Ovary (tissue), 9 donors: ENCODE results near the gene MOBP. TPM values are rescaled to one million over a fixed set of nuclear protein-coding genes. Genes with fewer than 3 reads are reported as not detected.

Experiments
- DNase-seq, 5 donors: peaks; one replicate each; pipeline ENCODE4 v3.0.0-alpha.2; 2019 to 2020
- H3K27ac ChIP-seq, 2 donors: fragments of 200-600 bp; one replicate each; pipeline versions ENCODE4 v1.5.1 to v1.8.0; 2019 to 2022
- H3K27me3 ChIP-seq: fragments of 200-600 bp; one replicate; pipeline ENCODE4 v1.8.0; 2022
- H3K36me3 ChIP-seq: fragments of 200-600 bp; sonication (generic); one replicate; pipeline ENCODE4 v1.5.1; 2019
- H3K4me1 ChIP-seq: one replicate; pipeline ENCODE4 v1.8.1; 2013; ENCODE audit warnings: mild to moderate bottlenecking, moderate library complexity; ENCODE audit not compliant: insufficient read depth
- H3K4me3 ChIP-seq: fragments of 200-600 bp; sonication (generic); one replicate; pipeline ENCODE4 v1.5.1; 2017
- H3K9me3 ChIP-seq, 2 donors: fragments of 200-600 bp in 1 of 2; sonication (generic) in 1 of 2; one replicate each; pipeline versions ENCODE4 v1.5.1 to v1.8.1; 2013 to 2019; ENCODE audit warnings: mild to moderate bottlenecking in 1 of 2, moderate library complexity in 1 of 2
- EP300 ChIP-seq: sonication (generic); formaldehyde crosslinking; IDR thresholded peaks from one replicate; pipeline ENCODE4 v1.6.1; 2017; ENCODE audit warnings: antibody characterized with exemption
- POLR2A ChIP-seq: fragments of 450-650 bp; IDR thresholded peaks from one replicate; pipeline ENCODE4 v1.6.1; 2017; ENCODE audit warnings: antibody characterized with exemption, mild to moderate bottlenecking, moderate library complexity
- WGBS, 3 donors: extraction: QIAGEN DNeasy Blood & Tissue Kit in 1 of 3; methylation state at CpG; one replicate each; pipeline versions ENCODE4 v1.1.5 to v1.1.7; 2013 to 2017; 5-methylcytosine and 5-hydroxymethylcytosine counted together
- intact Hi-C, 4 donors: fragments of 100-400 bp; cut with DNase I; formaldehyde crosslinking; loops; one replicate each; pipeline versions ENCODE4 v1.11.0 to v1.15.1; 2022 to 2023
- polyA plus RNA-seq, 2 donors: library from polyadenylated mRNA; stranded (reverse); fragments of 200-250 nt in 1 of 2; fragments of 350-450 nt in 1 of 2; fragmentation: Illumina TruSeq in 1 of 2; extraction: RNeasy Lipid Tissue Mini Kit (QIAGEN cat#74804) in 1 of 2; gene quantifications; one replicate each; pipeline ENCODE4 v1.2.3, GENCODE V29; 2013 to 2014
- total RNA-seq, 7 donors: library from RNA; depleted of rRNA in 2 of 7; stranded (reverse); fragments of >200 nt in 2 of 7; fragmentation: NEBNext Ultra II Directional in 3 of 7; extraction: Animal tissue kit (Norgen Biotek cat#: 25700) in 3 of 7; gene quantifications; one replicate each; pipeline versions ENCODE4 v1.1.0 to v1.2.4, GENCODE V29; 2016 to 2023
- TF ChIP-seq, protein P1 (sequence below), 3 donors: fragments of 450-650 bp in 2 of 3; fragments of 200-600 bp in 1 of 3; IDR thresholded peaks; one replicate each; pipeline versions ENCODE4 v1.5.1 to v1.8.0; 2016 to 2022; ENCODE audit warnings: antibody characterized with exemption in 3 of 3, mild to moderate bottlenecking in 1 of 3
- donor health status: DM: no; HTN: no; CAD: no; lungs with moderate emphysema.
- donor health status: DM: no; HTN: no; CAD: no.
- donor health status: Bipolar disorder and iron deficiency.
- donor health status: DM: yes; HTN: yes; CAD: no.
- donor health status: DM: no; HTN: no; CAD: no.
- donor health status: DM: yes; HTN: yes; CAD: no.

MOBP gene
- total and polyA plus RNA-seq, 9 donors, result 0.07 to 1.0 (median 0.23) TPM; not detected in 1

DNA sequence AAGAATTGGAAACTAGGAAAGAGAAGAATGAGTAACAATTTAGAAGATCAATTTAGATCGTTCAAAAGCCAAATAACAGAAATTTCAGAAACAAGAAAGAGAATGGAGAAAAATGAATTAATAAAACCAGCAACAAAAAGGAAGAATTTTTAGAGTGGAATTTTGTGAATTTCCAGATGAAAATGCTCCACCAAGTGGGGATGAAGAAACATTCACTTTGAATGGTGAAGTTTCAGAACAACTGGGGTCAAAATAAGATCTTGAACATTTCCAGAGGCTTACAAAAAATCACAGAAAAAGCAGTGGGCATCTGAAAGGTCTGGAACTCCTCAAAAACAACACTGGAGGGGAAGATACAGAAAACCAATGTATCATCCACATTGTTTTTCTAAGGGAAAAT, 4.2 kb upstream of the MOBP start:
- no peak for DNase-seq
- 0 to 44% (median 0%) methylated on average over 1 of the region's 1 CpG for WGBS, 3 donors
- intact Hi-C loops, result no loop called here
- H3K27me3 ChIP-seq, result no peaks in the 10 kb centered on the region
- no peak for TF ChIP-seq POLR2A
- TF ChIP-seq, protein P1, sequence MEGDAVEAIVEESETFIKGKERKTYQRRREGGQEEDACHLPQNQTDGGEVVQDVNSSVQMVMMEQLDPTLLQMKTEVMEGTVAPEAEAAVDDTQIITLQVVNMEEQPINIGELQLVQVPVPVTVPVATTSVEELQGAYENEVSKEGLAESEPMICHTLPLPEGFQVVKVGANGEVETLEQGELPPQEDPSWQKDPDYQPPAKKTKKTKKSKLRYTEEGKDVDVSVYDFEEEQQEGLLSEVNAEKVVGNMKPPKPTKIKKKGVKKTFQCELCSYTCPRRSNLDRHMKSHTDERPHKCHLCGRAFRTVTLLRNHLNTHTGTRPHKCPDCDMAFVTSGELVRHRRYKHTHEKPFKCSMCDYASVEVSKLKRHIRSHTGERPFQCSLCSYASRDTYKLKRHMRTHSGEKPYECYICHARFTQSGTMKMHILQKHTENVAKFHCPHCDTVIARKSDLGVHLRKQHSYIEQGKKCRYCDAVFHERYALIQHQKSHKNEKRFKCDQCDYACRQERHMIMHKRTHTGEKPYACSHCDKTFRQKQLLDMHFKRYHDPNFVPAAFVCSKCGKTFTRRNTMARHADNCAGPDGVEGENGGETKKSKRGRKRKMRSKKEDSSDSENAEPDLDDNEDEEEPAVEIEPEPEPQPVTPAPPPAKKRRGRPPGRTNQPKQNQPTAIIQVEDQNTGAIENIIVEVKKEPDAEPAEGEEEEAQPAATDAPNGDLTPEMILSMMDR (IDR thresholded peaks at IDR 0.05), result no peak
- no peak for TF ChIP-seq EP300
- no peak overlapping the region for H3K27ac ChIP-seq
- no peaks in the 10 kb centered on the region for H3K36me3 ChIP-seq
- no peaks in the 10 kb centered on the region for H3K9me3 ChIP-seq
- peaks cover 1% of the 10 kb centered on the region for H3K4me1 ChIP-seq
- H3K4me3 ChIP-seq, result no peak overlapping the region

GRCh38 chr3:39466988-39467387, 492 bp upstream of the MOBP start:
- no peak for DNase-seq
- 51 to 71% (median 61%) methylated on average over 3 of the region's 3 CpGs for WGBS, 3 donors
- no peaks in the 10 kb centered on the region for H3K9me3 ChIP-seq
- H3K27ac ChIP-seq, result no peak overlapping the region
- H3K4me3 ChIP-seq, result no peak overlapping the region
- H3K27me3 ChIP-seq, result no peaks in the 10 kb centered on the region
- H3K4me1 ChIP-seq, result peaks cover 1% of the 10 kb centered on the region
- TF ChIP-seq EP300 (no peak), POLR2A (no peak)
- TF ChIP-seq, protein P1 (IDR thresholded peaks at IDR 0.05), result no peak
- no peaks in the 10 kb centered on the region for H3K36me3 ChIP-seq
- intact Hi-C loops, result no loop called here

GRCh38 chr3:39468108-39468436, 592 bp downstream of the MOBP start:
- Histone ChIP-seq H3K4me3 (no peak overlapping the region), H3K27me3 (no peaks in the 10 kb centered on the region), H3K9me3 (no peaks in the 10 kb centered on the region), H3K27ac (no peak overlapping the region), H3K36me3 (no peaks in the 10 kb centered on the region), H3K4me1 (peaks cover 1% of the 10 kb centered on the region)
- 15 to 25% (median 22%) methylated on average over 4 of the region's 4 CpGs for WGBS, 3 donors
- intact Hi-C loops, result no loop called here
- TF ChIP-seq POLR2A, result no peak
- TF ChIP-seq, protein P1 (IDR thresholded peaks at IDR 0.05), result no peak
- no peak for TF ChIP-seq EP300
- no peak for DNase-seq

GRCh38 chr3:39469258-39469657, 1.8 kb downstream of the MOBP start:
- no peak overlapping the region for H3K27ac ChIP-seq
- WGBS, 3 donors, result 87 to 94% (median 93%) methylated on average over 1 of the region's 1 CpG
- TF ChIP-seq, protein P1 (IDR thresholded peaks at IDR 0.05), result no peak
- no peak for TF ChIP-seq EP300
- no peak for TF ChIP-seq POLR2A
- no peaks in the 10 kb centered on the region for H3K27me3 ChIP-seq
- H3K4me1 ChIP-seq, result peaks cover 1% of the 10 kb centered on the region
- H3K36me3 ChIP-seq, result no peaks in the 10 kb centered on the region
- intact Hi-C loops, result no loop called here
- H3K4me3 ChIP-seq, result no peak overlapping the region
- no peak for DNase-seq
- H3K9me3 ChIP-seq, result no peaks in the 10 kb centered on the region

GRCh38 chr3:39469945-39470344, 2.5 kb downstream of the MOBP start:
- Histone ChIP-seq H3K4me1 (peaks cover 1% of the 10 kb centered on the region), H3K4me3 (no peak overlapping the region), H3K27ac (no peak overlapping the region), H3K9me3 (no peaks in the 10 kb centered on the region), H3K27me3 (no peaks in the 10 kb centered on the region), H3K36me3 (no peaks in the 10 kb centered on the region)
- TF ChIP-seq EP300 (no peak), POLR2A (no peak)
- TF ChIP-seq, protein P1 (IDR thresholded peaks at IDR 0.05), result no peak
- intact Hi-C loops, result no loop called here
- 71 to 85% (median 73%) methylated on average over 6 of the region's 6 CpGs for WGBS, 3 donors
- DNase-seq, result no peak
